KMS-11 (cell line): ENCODE data around the gene ADGB.

Experiments used
- H2AFZ ChIP-seq: fragments of 200-600 bp; sonication (generic); 2 replicates; pipeline ENCODE4 v1.6.1; 2016; ENCODE audit warnings: antibody characterized with exemption, mixed run types, low read depth
- H3K27ac ChIP-seq: fragments of 200-600 bp; sonication (generic); 2 replicates; pipeline ENCODE4 v1.6.1; 2016; ENCODE audit warnings: mild to moderate bottlenecking, mixed run types
- H3K27me3 ChIP-seq: fragments of 200-600 bp; sonication (generic); 2 replicates; pipeline ENCODE4 v1.6.1; 2017; ENCODE audit warnings: mild to moderate bottlenecking, low read depth, mixed run types, moderate library complexity; ENCODE audit not compliant: insufficient read depth
- H3K36me3 ChIP-seq: fragments of 200-600 bp; sonication (generic); 2 replicates; pipeline ENCODE4 v1.6.1; 2017; ENCODE audit warnings: mild to moderate bottlenecking, mixed run types; ENCODE audit not compliant: insufficient read depth
- H3K4me1 ChIP-seq: fragments of 200-600 bp; sonication (generic); 2 replicates; pipeline ENCODE4 v1.6.1; 2016; ENCODE audit warnings: mild to moderate bottlenecking, low read depth, mixed run types; ENCODE audit not compliant: poor library complexity, severe bottlenecking
- H3K4me2 ChIP-seq: fragments of 200-600 bp; sonication (generic); 2 replicates; pipeline ENCODE4 v1.7.0; 2016; ENCODE audit warnings: mild to moderate bottlenecking, mixed run types
- H3K4me3 ChIP-seq: fragments of 200-600 bp; sonication (generic); IDR thresholded peaks from 2 replicates; pipeline ENCODE4 v1.6.1; 2017; ENCODE audit warnings: low read depth, low read length, mixed read lengths; ENCODE audit not compliant: insufficient read depth
- H3K79me2 ChIP-seq: fragments of 200-600 bp; sonication (generic); 2 replicates; pipeline ENCODE4 v1.6.1; 2016; ENCODE audit warnings: low read depth, mixed run types; ENCODE audit not compliant: insufficient read depth
- H3K9ac ChIP-seq: fragments of 200-600 bp; sonication (generic); 2 replicates; pipeline ENCODE4 v1.6.1; 2016; ENCODE audit warnings: mild to moderate bottlenecking, mixed run types
- H4K20me1 ChIP-seq: fragments of 200-600 bp; sonication (generic); 2 replicates; pipeline ENCODE4 v1.6.1; 2016; ENCODE audit warnings: mild to moderate bottlenecking, mixed run types; ENCODE audit not compliant: insufficient read depth
- TF ChIP-seq, protein P1 (sequence below): fragments of 200-600 bp; sonication (generic); conservative IDR thresholded peaks from 2 replicates; pipeline ENCODE4 v1.6.1; 2017; ENCODE audit warnings: low read depth, mild to moderate bottlenecking, antibody characterized with exemption, low read length, moderate library complexity, mixed read lengths

ADGB gene

DNA sequence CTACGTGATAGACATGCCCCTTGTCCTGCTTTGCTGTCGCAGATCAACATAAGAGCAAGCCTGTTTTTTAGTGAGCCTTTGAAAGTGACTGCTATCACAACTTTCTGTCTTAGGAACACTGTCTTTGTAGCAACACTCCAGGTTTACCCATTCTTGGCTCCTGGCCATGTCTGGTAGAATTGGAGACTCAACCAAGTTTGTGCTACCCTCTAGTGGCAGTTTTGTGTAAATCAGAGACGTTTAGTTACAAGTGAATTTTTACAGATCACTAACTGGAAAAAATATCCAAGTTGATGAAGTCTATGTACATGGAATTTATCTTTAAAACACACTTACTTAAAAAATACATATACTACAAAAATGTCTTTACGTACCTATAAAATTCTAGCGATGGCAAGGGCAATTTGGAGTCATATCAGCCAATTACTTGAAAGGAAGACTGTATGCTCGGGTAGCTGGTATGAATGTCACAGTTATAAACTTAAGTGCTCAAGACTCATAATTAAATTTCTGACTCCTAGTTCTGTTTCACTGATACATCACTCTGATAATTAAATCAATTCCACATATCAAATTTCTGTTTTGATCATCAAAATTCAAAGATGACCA lies 101.4 kb downstream of the ADGB start:
- Histone ChIP-seq H3K79me2 (no peaks in the 10 kb centered on the region), H3K4me3 (no peak overlapping the region), H3K27ac (no peak overlapping the region), H3K27me3 (no peaks in the 10 kb centered on the region), H3K4me2 (no peak overlapping the region), H3K9ac (no peak overlapping the region), H2AFZ (no peak overlapping the region), H3K4me1 (no peaks in the 10 kb centered on the region), H4K20me1 (no peaks in the 10 kb centered on the region), H3K36me3 (no peaks in the 10 kb centered on the region)
- TF ChIP-seq, protein P1, sequence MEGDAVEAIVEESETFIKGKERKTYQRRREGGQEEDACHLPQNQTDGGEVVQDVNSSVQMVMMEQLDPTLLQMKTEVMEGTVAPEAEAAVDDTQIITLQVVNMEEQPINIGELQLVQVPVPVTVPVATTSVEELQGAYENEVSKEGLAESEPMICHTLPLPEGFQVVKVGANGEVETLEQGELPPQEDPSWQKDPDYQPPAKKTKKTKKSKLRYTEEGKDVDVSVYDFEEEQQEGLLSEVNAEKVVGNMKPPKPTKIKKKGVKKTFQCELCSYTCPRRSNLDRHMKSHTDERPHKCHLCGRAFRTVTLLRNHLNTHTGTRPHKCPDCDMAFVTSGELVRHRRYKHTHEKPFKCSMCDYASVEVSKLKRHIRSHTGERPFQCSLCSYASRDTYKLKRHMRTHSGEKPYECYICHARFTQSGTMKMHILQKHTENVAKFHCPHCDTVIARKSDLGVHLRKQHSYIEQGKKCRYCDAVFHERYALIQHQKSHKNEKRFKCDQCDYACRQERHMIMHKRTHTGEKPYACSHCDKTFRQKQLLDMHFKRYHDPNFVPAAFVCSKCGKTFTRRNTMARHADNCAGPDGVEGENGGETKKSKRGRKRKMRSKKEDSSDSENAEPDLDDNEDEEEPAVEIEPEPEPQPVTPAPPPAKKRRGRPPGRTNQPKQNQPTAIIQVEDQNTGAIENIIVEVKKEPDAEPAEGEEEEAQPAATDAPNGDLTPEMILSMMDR, result peak; percentile 77

DNA sequence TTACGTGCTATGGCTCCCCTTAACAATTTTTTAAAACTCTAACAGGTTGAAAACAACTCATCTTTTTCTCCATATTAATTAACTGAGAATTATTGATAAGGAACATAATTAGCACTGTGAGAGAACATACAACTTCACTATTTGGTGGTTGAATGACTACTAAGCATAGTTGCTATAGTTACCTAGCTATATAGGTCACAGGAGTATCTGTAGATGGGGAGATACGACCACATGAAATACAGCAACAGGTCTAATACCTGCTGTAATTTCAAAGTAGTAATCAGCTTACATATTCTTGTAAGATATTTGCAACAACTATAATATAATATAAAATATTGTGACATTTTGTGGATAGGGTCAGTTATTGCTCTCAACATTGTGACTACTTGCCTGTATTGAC lies 102.9 kb downstream of the ADGB start:
- Histone ChIP-seq H3K4me2 (no peak overlapping the region), H3K79me2 (no peaks in the 10 kb centered on the region), H4K20me1 (no peaks in the 10 kb centered on the region), H3K27ac (no peak overlapping the region), H3K27me3 (no peaks in the 10 kb centered on the region), H3K4me3 (no peak overlapping the region), H3K9ac (no peak overlapping the region), H3K4me1 (no peaks in the 10 kb centered on the region), H2AFZ (no peak overlapping the region), H3K36me3 (no peaks in the 10 kb centered on the region)
- TF ChIP-seq, protein P1, result no peak

GRCh38 chr6:146709036-146709622 lies 110.4 kb downstream of the ADGB start:
- TF ChIP-seq, protein P1, result no peak
- Histone ChIP-seq H3K4me3 (no peak overlapping the region), H2AFZ (no peak overlapping the region), H3K27me3 (no peaks in the 10 kb centered on the region), H4K20me1 (no peaks in the 10 kb centered on the region), H3K4me2 (no peak overlapping the region), H3K79me2 (no peaks in the 10 kb centered on the region), H3K4me1 (no peaks in the 10 kb centered on the region), H3K9ac (no peak overlapping the region), H3K36me3 (no peaks in the 10 kb centered on the region), H3K27ac (no peak overlapping the region)

DNA sequence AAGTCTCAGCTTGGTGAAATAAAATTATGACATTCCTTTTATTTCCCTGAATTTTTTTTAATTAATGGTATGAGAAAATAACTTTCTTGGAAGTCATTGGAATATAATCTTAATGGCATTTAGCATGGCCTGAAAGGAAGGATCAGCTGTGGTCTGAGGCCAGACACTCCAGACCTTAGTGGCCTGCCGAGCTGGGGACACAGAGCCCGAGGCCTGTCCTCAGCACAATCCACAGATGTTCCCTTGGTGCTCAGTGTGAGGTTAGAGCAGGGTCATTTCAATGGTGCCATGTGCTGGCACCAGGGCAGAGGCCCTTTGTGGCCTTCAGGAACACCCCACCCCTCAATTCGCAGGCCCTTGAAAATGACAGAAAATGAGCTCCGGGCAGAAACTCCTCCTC lies 120.6 kb downstream of the ADGB start:
- Histone ChIP-seq H2AFZ (no peak overlapping the region), H3K9ac (no peak overlapping the region), H3K4me3 (no peak overlapping the region), H4K20me1 (no peaks in the 10 kb centered on the region), H3K4me2 (no peak overlapping the region), H3K27me3 (no peaks in the 10 kb centered on the region), H3K36me3 (no peaks in the 10 kb centered on the region), H3K79me2 (no peaks in the 10 kb centered on the region), H3K27ac (no peak overlapping the region), H3K4me1 (no peaks in the 10 kb centered on the region)
- TF ChIP-seq, protein P1, result no peak
